Right ventricle myocardium inferior (tissue), 1 donor: Measurements from ENCODE around the gene WDR33. TPM values are rescaled to one million over a fixed set of nuclear protein-coding genes. Genes with fewer than 3 reads are reported as not detected.

Experiments used
- ATAC-seq: fragments of 200-7000 bp; cut with Tn5 transposase; one replicate; pipeline ENCODE4 v1.9.1; 2020; ENCODE audit warnings: mild to moderate bottlenecking, moderate library complexity
- DNase-seq: peaks from one replicate; pipeline ENCODE4 v3.0.0; 2021; ENCODE audit errors: missing footprints
- intact Hi-C: fragments of 100-400 bp; cut with DNase I; formaldehyde crosslinking; loops from one replicate; pipeline ENCODE4 v1.11.0; 2022
- total RNA-seq: library from RNA; stranded (reverse); fragmentation: NEBNext Ultra II Directional; extraction: Animal tissue kit (Norgen Biotek cat#: 25700); gene quantifications from one replicate; pipeline ENCODE4 v1.2.1, GENCODE V29; 2021
- donor health status: DM: no; HTN: yes; CAD: no; lungs with severe emphysema.

Gene WDR33
- total RNA-seq, 1 donor from 2014 or later: 42.7 TPM

GRCh38 chr2:127670055-127670956, 140.7 kb downstream of the WDR33 start:
- DNase-seq: no peak
- ATAC-seq: no peak
- intact Hi-C loops: loop anchor here (5.0 to 10.0 kb wide), 2 partner anchors 33 to 146 kb away; partner anchors contain the start of gene IWS1

- DNase-seq (no peak), ATAC-seq (no peak)
- intact Hi-C loops: no loop called here
Observed at GRCh38 chr2:127669056-127669455, 141.9 kb downstream of the WDR33 start.

- intact Hi-C loops: no loop called here
- no peak for DNase-seq
- ATAC-seq: no peak
Observed at GRCh38 chr2:127665267-127665893, 145.6 kb downstream of the WDR33 start.

- no peak for DNase-seq
- no peak for ATAC-seq
- intact Hi-C loops: no loop called here
Observed at GRCh38 chr2:127664895-127665225, 146.1 kb downstream of the WDR33 start.

GRCh38 chr2:127664065-127664894, 146.7 kb downstream of the WDR33 start:
- DNase-seq: no peak
- intact Hi-C loops: no loop called here
- ATAC-seq: peak; percentile 9

GRCh38 chr2:127663566-127664064, 147.4 kb downstream of the WDR33 start:
- ATAC-seq (no peak), DNase-seq (no peak)
- intact Hi-C loops: no loop called here

- intact Hi-C loops: no loop called here
- DNase-seq (no peak), ATAC-seq (peak; percentile 27)
Observed at GRCh38 chr2:127662937-127663565, 147.9 kb downstream of the WDR33 start.

- DNase-seq (peak; percentile 69), ATAC-seq (peak; percentile 32)
- intact Hi-C loops: no loop called here
Observed at GRCh38 chr2:127661949-127662510, 148.9 kb downstream of the WDR33 start.

GRCh38 chr2:127661072-127661649, 149.8 kb downstream of the WDR33 start:
- DNase-seq (peak; percentile 59), ATAC-seq (no peak)
- intact Hi-C loops: no loop called here

GRCh38 chr2:127660291-127660578, 150.7 kb downstream of the WDR33 start:
- ATAC-seq: no peak
- DNase-seq: no peak
- intact Hi-C loops: no loop called here

GRCh38 chr2:127659408-127660290, 151.3 kb downstream of the WDR33 start:
- DNase-seq: peak; percentile 64
- peak; percentile 24 for ATAC-seq

GRCh38 chr2:127658641-127659407, 152.1 kb downstream of the WDR33 start:
- no peak for ATAC-seq
- intact Hi-C loops: loop anchor here (2.0 kb wide), 1 partner anchor 16 kb away; the partner anchor contains the start of gene LIMS2
- peak; percentile 66 for DNase-seq

More at GRCh38 chr2:127659408-127660290, 151.3 kb downstream of the WDR33 start:
- intact Hi-C loops: loop anchor here (2.0 kb wide), 1 partner anchor 15 kb away; the partner anchor contains the start of gene LIMS2

GRCh38 chr2:127658146-127658545, 152.8 kb downstream of the WDR33 start:
- ATAC-seq (no peak), DNase-seq (no peak)
- intact Hi-C loops: loop anchor here (2.0 kb wide), 1 partner anchor 17 kb away; the partner anchor contains the start of gene LIMS2

GRCh38 chr2:127657232-127657595, 153.8 kb downstream of the WDR33 start:
- DNase-seq (peak; percentile 62), ATAC-seq (no peak)
- intact Hi-C loops: no loop called here

- intact Hi-C loops: no loop called here
- no peak for ATAC-seq
- peak; percentile 45 for DNase-seq
Observed at GRCh38 chr2:127656569-127657231, 154.3 kb downstream of the WDR33 start.
